H1 (cell line): ENCODE data around the gene CCDC102A. TPM values are rescaled to one million over a fixed set of nuclear protein-coding genes. Genes with fewer than 3 reads are reported as not detected.

Experiments
- CTCF ChIA-PET: fragments of 300-600 bp; sonication (Branson Sonifier 250); formaldehyde crosslinking; loops from one replicate; lab custom pipeline; 2021; ENCODE audit not compliant: partially characterized antibody; lab: Charles Lee
- POLR2A ChIA-PET: fragments of 300-600 bp; sonication (Branson Sonifier 250); formaldehyde crosslinking; loops from one replicate; lab custom pipeline; 2021; ENCODE audit warnings: inconsistent platforms; ENCODE audit not compliant: partially characterized antibody; lab: Charles Lee
- DNase-seq, 2 experiments: peaks; one replicate each; pipeline versions ENCODE4 v3.0.0 to v3.0.0-alpha.2; 2010 to 2022; ENCODE audit warnings: low spot score in 2 of 2, low read depth in 1 of 2, mixed read lengths in 1 of 2
- FAIRE-seq: peaks from 2 replicates; lab custom pipeline; 2011; peaks lifted over from hg19 to GRCh38; lab: Jason Lieb, UNC
- H2AFZ ChIP-seq: 2 replicates; pipeline ENCODE4 v1.8.1; 2012; ENCODE audit warnings: low read length, inconsistent platforms
- H2AK5ac ChIP-seq: 2 replicates; pipeline ENCODE4 v1.6.1; 2013; ENCODE audit warnings: low read depth, low read length
- H2BK120ac ChIP-seq: replicated peaks from 2 replicates; pipeline ENCODE3; 2013; ENCODE audit warnings: low read depth, low read length, inconsistent platforms
- H2BK12ac ChIP-seq: 2 replicates; pipeline ENCODE4 v1.6.1; 2013; ENCODE audit warnings: low read depth, low read length
- H2BK15ac ChIP-seq: 2 replicates; pipeline ENCODE4 v1.6.1; 2013; ENCODE audit warnings: low read length
- H2BK20ac ChIP-seq: 2 replicates; pipeline ENCODE4 v1.6.1; 2013; ENCODE audit warnings: low read length
- H2BK5ac ChIP-seq: 2 replicates; pipeline ENCODE4 v1.6.1; 2013; ENCODE audit warnings: low read depth, low read length
- H3K14ac ChIP-seq: 2 replicates; pipeline ENCODE4 v1.6.1; 2013; ENCODE audit warnings: inconsistent platforms; ENCODE audit not compliant: insufficient read length
- H3K18ac ChIP-seq: 2 replicates; pipeline ENCODE4 v1.6.1; 2013; ENCODE audit warnings: low read length; ENCODE audit errors: extremely low read depth
- H3K23ac ChIP-seq: 2 replicates; pipeline ENCODE4 v1.6.1; 2013; ENCODE audit warnings: inconsistent platforms; ENCODE audit not compliant: insufficient read length
- H3K23me2 ChIP-seq: 2 replicates; pipeline ENCODE4 v1.6.1; 2013; ENCODE audit warnings: low read depth, low read length
- H3K27ac ChIP-seq: 2 replicates; pipeline ENCODE4 v1.6.1; 2011; ENCODE audit warnings: low read depth, low read length, inconsistent platforms
- H3K27me3 ChIP-seq, 4 experiments: replicated peaks in 1 of 4; 1 replicate in 1 of 4; 2 replicates in 3 of 4; pipeline versions ENCODE4 v1.6.1 to v1.8.1; 2011 to 2013; ENCODE audit warnings: low read length in 3 of 4, mild to moderate bottlenecking in 3 of 4, inconsistent platforms in 2 of 4, mixed read lengths in 2 of 4, moderate library complexity in 1 of 4; ENCODE audit not compliant: control insufficient read depth in 3 of 4, insufficient read depth in 3 of 4; ENCODE audit errors: extremely low read depth in 1 of 4
- H3K36me3 ChIP-seq, 4 experiments: 2 replicates each; pipeline versions ENCODE4 v1.6.1 to v1.8.1; 2011 to 2013; ENCODE audit warnings: mild to moderate bottlenecking in 4 of 4, low read length in 3 of 4, moderate library complexity in 2 of 4, control low read depth in 1 of 4, inconsistent platforms in 1 of 4; ENCODE audit not compliant: insufficient read depth in 4 of 4, control insufficient read depth in 2 of 4
- H3K4ac ChIP-seq: replicated peaks from 2 replicates; pipeline ENCODE3; 2013; ENCODE audit warnings: low read length, low read depth, mixed read lengths, inconsistent platforms; ENCODE audit not compliant: insufficient read length
- H3K4me1 ChIP-seq, 4 experiments: replicated peaks in 1 of 4; 1 replicate in 1 of 4; 2 replicates in 3 of 4; pipeline versions ENCODE4 v1.6.1 to v1.8.1; 2011 to 2013; ENCODE audit warnings: low read length in 3 of 4, inconsistent platforms in 2 of 4, mixed read lengths in 1 of 4; ENCODE audit not compliant: insufficient read depth in 4 of 4, control insufficient read depth in 3 of 4
- H3K4me2 ChIP-seq, 2 experiments: 2 replicates each; pipeline versions ENCODE4 v1.6.1 to v1.8.1; 2011 to 2013; ENCODE audit warnings: low read depth in 2 of 2, low read length in 2 of 2, control low read depth in 1 of 2, inconsistent platforms in 1 of 2, mild to moderate bottlenecking in 1 of 2; ENCODE audit not compliant: insufficient read depth in 1 of 2
- H3K4me3 ChIP-seq, 4 experiments: fragments of 200-600, 300-600 bp in 1 of 4; sonication (generic), shearing (Covaris generic), sonication (Bioruptor Twin) in 1 of 4; 2 replicates each; pipeline versions ENCODE4 v1.5.1 to v1.8.1; 2011 to 2016; ENCODE audit warnings: low read length in 4 of 4, low read depth in 3 of 4, control low read depth in 2 of 4, inconsistent platforms in 2 of 4, mild to moderate bottlenecking in 2 of 4, mixed read lengths in 1 of 4, moderate library complexity in 1 of 4; ENCODE audit not compliant: insufficient read depth in 2 of 4; ENCODE audit errors: extremely low read depth in 1 of 4
- H3K56ac ChIP-seq: replicated peaks from 2 replicates; pipeline ENCODE3; 2013; ENCODE audit warnings: low read depth, mild to moderate bottlenecking, mixed read lengths, low read length, inconsistent platforms; ENCODE audit not compliant: insufficient read length
- H3K79me1 ChIP-seq: 2 replicates; pipeline ENCODE4 v1.6.1; 2013; ENCODE audit warnings: low read depth, low read length, control low read depth
- H3K79me2 ChIP-seq, 2 experiments: 2 replicates each; pipeline versions ENCODE4 v1.6.1 to v1.8.1; 2012 to 2013; ENCODE audit warnings: low read length in 2 of 2, mild to moderate bottlenecking in 2 of 2, inconsistent platforms in 1 of 2; ENCODE audit not compliant: insufficient read depth in 2 of 2, control insufficient read depth in 1 of 2
- H3K9ac ChIP-seq, 4 experiments: replicated peaks in 1 of 4; 1 replicate in 1 of 4; 2 replicates in 3 of 4; pipeline versions ENCODE4 v1.6.1 to v1.8.1; 2011 to 2013; ENCODE audit warnings: low read depth in 3 of 4, low read length in 3 of 4, control low read depth in 2 of 4, mild to moderate bottlenecking in 2 of 4, moderate library complexity in 2 of 4, inconsistent platforms in 1 of 4; ENCODE audit errors: extremely low read depth in 1 of 4
- H3K9me3 ChIP-seq, 2 experiments: 2 replicates each; pipeline versions ENCODE4 v1.6.1 to v1.8.1; 2012 to 2013; ENCODE audit warnings: mild to moderate bottlenecking in 2 of 2, moderate library complexity in 2 of 2, control low read depth in 1 of 2, inconsistent platforms in 1 of 2, low read depth in 1 of 2, low read length in 1 of 2, mixed read lengths in 1 of 2; ENCODE audit not compliant: insufficient read depth in 2 of 2
- H4K20me1 ChIP-seq, 2 experiments: replicated peaks in 1 of 2; 2 replicates each; pipeline versions ENCODE3 to v1.8.1; 2011 to 2013; ENCODE audit warnings: inconsistent platforms in 2 of 2, low read length in 2 of 2, mild to moderate bottlenecking in 1 of 2; ENCODE audit not compliant: insufficient read depth in 2 of 2, control insufficient read depth in 1 of 2
- H4K5ac ChIP-seq: 2 replicates; pipeline ENCODE4 v1.6.1; 2013; ENCODE audit warnings: low read length, low read depth, mixed read lengths, inconsistent platforms; ENCODE audit not compliant: insufficient read length
- H4K8ac ChIP-seq: 2 replicates; pipeline ENCODE4 v1.8.0; 2013; ENCODE audit warnings: mild to moderate bottlenecking, moderate library complexity, low read length, inconsistent platforms; ENCODE audit not compliant: insufficient read depth; ENCODE audit errors: extremely low read depth
- H4K91ac ChIP-seq: replicated peaks from 2 replicates; pipeline ENCODE3; 2013; ENCODE audit warnings: low read length, mixed read lengths, inconsistent platforms; ENCODE audit not compliant: insufficient read length
- GABPA ChIP-seq: IDR thresholded peaks from 2 replicates; pipeline ENCODE4 v1.6.1; 2011; ENCODE audit warnings: mild to moderate bottlenecking, low read length, moderate library complexity, borderline replicate concordance; ENCODE audit not compliant: insufficient read depth
- JUND ChIP-seq: IDR thresholded peaks from 2 replicates; pipeline ENCODE4 v1.6.1; 2011; ENCODE audit warnings: mild to moderate bottlenecking, improper control_type of control experiment, low read length
- POLR2A ChIP-seq, 2 experiments: IDR thresholded peaks; 1 replicate in 1 of 2; 2 replicates in 1 of 2; pipeline ENCODE4 v1.6.1; 2011; ENCODE audit warnings: low read depth in 2 of 2, low read length in 2 of 2, mild to moderate bottlenecking in 2 of 2; ENCODE audit errors: control extremely low read depth in 1 of 2
- SP1 ChIP-seq: IDR thresholded peaks from 2 replicates; pipeline ENCODE4 v1.6.1; 2011; ENCODE audit warnings: low read depth, low read length
- WGBS, 2 experiments: shearing (Covaris generic) in 1 of 2; methylation state at CpG; one replicate each; pipeline versions ENCODE4 v1.1.6 to v1.1.7; 2013 to 2015; ENCODE audit warnings: low lambda C conversion rate in 2 of 2, mixed read lengths in 2 of 2, inconsistent platforms in 1 of 2, low coverage in 1 of 2, missing lambda C conversion rate in 1 of 2; ENCODE audit not compliant: insufficient replicate concordance in 2 of 2, insufficient coverage in 1 of 2, insufficient read length in 1 of 2; ENCODE audit errors: extremely low coverage in 1 of 2, missing lambda C conversion rate in 1 of 2; 5-methylcytosine and 5-hydroxymethylcytosine counted together
- polyA plus RNA-seq, 7 experiments: library from polyadenylated mRNA; depleted of rRNA in 3 of 7; stranded (reverse) in 5 of 7; unstranded in 2 of 7; fragments of >200 nt in 5 of 7; fragments of 200-250 nt in 2 of 7; gene quantifications; 1 replicate in 5 of 7; 2 replicates in 1 of 7; 4 replicates in 1 of 7; pipeline versions ENCODE4 v1.2.1 to v1.2.3, GENCODE V29; 2011 to 2013; ENCODE audit warnings: missing spikeins in 2 of 7, mixed read lengths in 2 of 7
- total RNA-seq: library from RNA; stranded (reverse); fragmentation: NEBNext Ultra II Directional; extraction: Animal tissue kit (Norgen Biotek cat#: 25700); gene quantifications from 2 replicates; pipeline ENCODE4 v1.2.1, GENCODE V29; 2021

Gene CCDC102A
- total and polyA plus RNA-seq, 2 of the 8 experiments (the other 6 are each of a cell fraction or from before 2014, with no cell fraction given), result 4.0 to 7.5 TPM

DNA sequence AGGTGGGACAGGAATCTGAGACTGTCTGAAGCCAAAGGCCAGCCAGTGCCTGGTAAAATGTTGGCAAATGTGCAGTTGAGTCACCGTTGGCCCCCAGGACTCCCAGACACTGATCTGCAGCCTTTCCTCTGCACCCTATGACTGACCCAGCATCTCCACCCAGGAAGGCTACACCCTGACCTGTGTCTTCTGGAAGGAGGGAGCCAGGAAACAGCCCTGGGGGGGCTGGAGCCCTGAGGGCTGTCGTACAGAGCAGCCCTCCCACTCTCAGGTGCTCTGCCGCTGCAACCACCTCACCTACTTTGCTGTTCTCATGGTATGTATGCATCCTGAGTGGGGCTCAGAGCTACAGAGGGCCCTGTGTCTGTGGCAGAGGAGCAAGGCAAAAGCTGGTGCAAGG is 30.1 kb upstream of the CCDC102A start:
- H3K27ac ChIP-seq, result no peak overlapping the region
- no peak for DNase-seq
- H3K23me2 ChIP-seq, result peaks cover 19% of the 10 kb centered on the region; the same call in 1 of the 2 replicates
- no peak overlapping the region for H2BK12ac ChIP-seq
- H4K91ac ChIP-seq, result no peak overlapping the region
- H4K20me1 ChIP-seq, result peaks cover 0 to 8% of the 10 kb centered on the region in 2 experiments
- no peak overlapping the region for H2BK15ac ChIP-seq
- H3K9me3 ChIP-seq, result peaks cover 3 to 7% of the 10 kb centered on the region in 2 experiments; a peak in 1 of 4 replicates
- 89% methylated on average over 3 of the region's 3 CpGs; no CpG with 5 or more reads in 1 of the 2 experiments for WGBS, 2 experiments
- no peak overlapping the region for H3K4me2 ChIP-seq
- no peaks in the 10 kb centered on the region for H3K4me1 ChIP-seq
- ChIA-PET POLR2A (interaction anchor here (1.5 kb wide), 1 partner anchor 30 kb away, joined by 3 read pairs; the partner anchor contains the start of gene CCDC102A), CTCF (interaction anchor here (0.6 to 3.1 kb wide), 2 partner anchors 9 to 403 kb away, joined by 3 to 17 read pairs; no protein-coding TSS in a partner anchor)
- no peak overlapping the region for H2AFZ ChIP-seq
- H3K79me2 ChIP-seq, result no peaks in the 10 kb centered on the region
- H3K14ac ChIP-seq, result no peak overlapping the region
- H2BK5ac ChIP-seq, result no peak overlapping the region
- H3K79me1 ChIP-seq, result no peaks in the 10 kb centered on the region
- no peak overlapping the region for H3K4ac ChIP-seq
- no peak overlapping the region for H3K56ac ChIP-seq
- H3K23ac ChIP-seq, result no peak overlapping the region
- H4K5ac ChIP-seq, result no peak overlapping the region
- H2BK120ac ChIP-seq, result no peak overlapping the region
- FAIRE-seq, result no peak
- no peak overlapping the region for H2AK5ac ChIP-seq
- no peak overlapping the region for H4K8ac ChIP-seq
- H2BK20ac ChIP-seq, result no peak overlapping the region
- H3K36me3 ChIP-seq, result peaks cover 0 to 23% (median 11%) of the 10 kb centered on the region in 4 experiments; a peak in 4 of 8 replicates
- no peak overlapping the region; the same call in 1 of the 2 replicates for H3K18ac ChIP-seq
- no peaks in the 10 kb centered on the region for H3K27me3 ChIP-seq
- H3K9ac ChIP-seq, result no peak overlapping the region
- no peak overlapping the region for H3K4me3 ChIP-seq
- no peak for TF ChIP-seq GABPA
- TF ChIP-seq JUND, result no peak
- TF ChIP-seq POLR2A (IDR thresholded peaks at IDR 0.05; ENCODE audit: control extremely low read depth in 1 of 2, low read depth in 2 of 2, low read length in 2 of 2), result no peak
- TF ChIP-seq SP1, result no peak
